ENCODE data around the gene METRN.
A peak's percentile ranks its signal among the peaks of the same experiment; 100 is the strongest.
"Not testable (repeated sequence)": the region's sequence is repeated elsewhere in the genome, so short reads cannot be mapped to it uniquely, and the experiment has no call there.

GRCh38 chr16:712740-713250 lies 2.1 kb upstream of the METRN start:
- TF ChIP-seq, protein P1, sequence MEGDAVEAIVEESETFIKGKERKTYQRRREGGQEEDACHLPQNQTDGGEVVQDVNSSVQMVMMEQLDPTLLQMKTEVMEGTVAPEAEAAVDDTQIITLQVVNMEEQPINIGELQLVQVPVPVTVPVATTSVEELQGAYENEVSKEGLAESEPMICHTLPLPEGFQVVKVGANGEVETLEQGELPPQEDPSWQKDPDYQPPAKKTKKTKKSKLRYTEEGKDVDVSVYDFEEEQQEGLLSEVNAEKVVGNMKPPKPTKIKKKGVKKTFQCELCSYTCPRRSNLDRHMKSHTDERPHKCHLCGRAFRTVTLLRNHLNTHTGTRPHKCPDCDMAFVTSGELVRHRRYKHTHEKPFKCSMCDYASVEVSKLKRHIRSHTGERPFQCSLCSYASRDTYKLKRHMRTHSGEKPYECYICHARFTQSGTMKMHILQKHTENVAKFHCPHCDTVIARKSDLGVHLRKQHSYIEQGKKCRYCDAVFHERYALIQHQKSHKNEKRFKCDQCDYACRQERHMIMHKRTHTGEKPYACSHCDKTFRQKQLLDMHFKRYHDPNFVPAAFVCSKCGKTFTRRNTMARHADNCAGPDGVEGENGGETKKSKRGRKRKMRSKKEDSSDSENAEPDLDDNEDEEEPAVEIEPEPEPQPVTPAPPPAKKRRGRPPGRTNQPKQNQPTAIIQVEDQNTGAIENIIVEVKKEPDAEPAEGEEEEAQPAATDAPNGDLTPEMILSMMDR (IDR thresholded peaks at IDR 0.05): peak in 1 of 3 experiments; percentile 9
- TF ChIP-seq POLR2AphosphoS5 (IDR thresholded peaks at IDR 0.05; ENCODE audit: insufficient read depth in 1 of 2, low read depth in 1 of 2); POLR2A (IDR thresholded peaks at IDR 0.05): not testable (repeated sequence)

Measured in vagina (tissue), 2 donors.